ENCODE measurements around the gene PHC2.

Gene PHC2

GRCh38 chr1:33322870-33323585, 107.9 kb downstream of the PHC2 start:
- TF ChIP-seq CTCF (conservative IDR thresholded peaks at IDR 0.05; ENCODE audit: low read length): no peak
- DNase-seq (ENCODE audit: low read depth): no peak
- H3K4me3 ChIP-seq (ENCODE audit: low read length): no peak overlapping the region

GRCh38 chr1:33322109-33322508, 108.8 kb downstream of the PHC2 start:
- H3K4me3 ChIP-seq (ENCODE audit: low read length): no peak overlapping the region
- TF ChIP-seq CTCF (conservative IDR thresholded peaks at IDR 0.05; ENCODE audit: low read length): no peak
- DNase-seq (ENCODE audit: low read depth): no peak

GRCh38 chr1:33321178-33321577, 109.7 kb downstream of the PHC2 start:
- no peak overlapping the region for H3K4me3 ChIP-seq (ENCODE audit: low read length)
- DNase-seq (ENCODE audit: low read depth): no peak
- TF ChIP-seq CTCF (conservative IDR thresholded peaks at IDR 0.05; ENCODE audit: low read length): no peak

GRCh38 chr1:33320619-33321165, 110.2 kb downstream of the PHC2 start, which contains the start of gene A3GALT2:
TSS of gene A3GALT2 (minus strand) at chr1:33321098. CDS start at chr1:33321098, 0 bp downstream.
- DNase-seq (ENCODE audit: low read depth): no peak
- TF ChIP-seq CTCF (conservative IDR thresholded peaks at IDR 0.05; ENCODE audit: low read length): no peak

GRCh38 chr1:33319949-33320618, 110.8 kb downstream of the PHC2 start:
- H3K4me3 ChIP-seq (ENCODE audit: low read length): no peak overlapping the region
- DNase-seq (ENCODE audit: low read depth): no peak
- TF ChIP-seq CTCF (conservative IDR thresholded peaks at IDR 0.05; ENCODE audit: low read length): no peak

More at GRCh38 chr1:33320619-33321165, 110.2 kb downstream of the PHC2 start, which contains the start of gene A3GALT2:
- H3K4me3 ChIP-seq (ENCODE audit: low read length): no peak within 1 kb of the TSS

- no peak overlapping the region for H3K4me3 ChIP-seq (ENCODE audit: low read length)
- DNase-seq (ENCODE audit: low read depth): no peak
- no peak for TF ChIP-seq CTCF (conservative IDR thresholded peaks at IDR 0.05; ENCODE audit: low read length)
Observed at GRCh38 chr1:33319186-33319948, 111.5 kb downstream of the PHC2 start.
